Stimulated activated CD4-positive, alpha-beta T cell treated with anti-CD3 and anti-CD28 coated beads, Interleukin-12 subunit alpha, Interleukin-12 subunit beta, amount 100 ng/mL, for 4 hours (primary cell): Measurements from ENCODE around the gene PTCD3.
A peak's percentile ranks its signal among the peaks of the same experiment; 100 is the strongest.

Experiments
- DNase-seq: peaks from one replicate; pipeline ENCODE4 v3.0.0-alpha.2; 2020

The PTCD3 gene

GRCh38 chr2:86105969-86106945, at the start of gene PTCD3:
PTCD3 (plus strand) TSS chr2:86106235; CDS start chr2:86106248, 13 bp downstream.
- DNase-seq: peak; percentile 92

DNA sequence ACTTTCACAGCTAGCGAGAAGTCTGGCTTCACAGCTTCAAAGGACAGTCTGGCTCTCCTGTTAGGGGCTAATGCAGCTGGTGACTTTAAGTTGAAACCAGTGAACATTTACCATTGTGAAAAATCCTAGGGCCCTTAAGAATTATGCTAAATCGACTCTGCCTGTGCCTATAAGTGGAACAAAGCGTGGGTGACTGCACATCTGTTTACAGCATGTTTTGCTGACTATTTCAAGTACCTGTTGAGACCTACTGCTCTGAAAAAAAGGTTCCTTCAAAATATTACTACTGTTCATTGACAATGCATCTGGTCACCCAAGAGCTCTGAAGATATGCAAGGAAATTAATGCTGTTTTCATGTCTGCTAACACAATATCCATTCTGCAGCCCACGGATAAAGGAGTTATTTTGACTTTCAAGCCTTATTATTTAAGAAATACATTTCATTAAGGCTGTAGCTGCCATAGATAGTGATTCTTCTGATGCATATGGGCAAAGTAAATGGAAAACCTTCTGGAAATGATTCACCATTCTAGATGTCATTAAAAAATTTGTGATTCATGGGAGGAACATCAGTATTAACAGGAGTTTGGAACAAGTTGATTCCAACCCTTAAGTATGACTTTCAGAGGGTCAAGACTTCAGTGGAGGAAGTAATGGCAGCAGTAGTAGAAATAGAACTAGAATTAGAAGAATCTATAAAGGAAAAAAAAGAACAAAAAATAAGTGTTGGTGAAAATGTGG, 49.3 kb upstream of the PTCD3 start:
- no peak for DNase-seq

GRCh38 chr2:86062043-86062442, 44.0 kb upstream of the PTCD3 start:
- no peak for DNase-seq

DNA sequence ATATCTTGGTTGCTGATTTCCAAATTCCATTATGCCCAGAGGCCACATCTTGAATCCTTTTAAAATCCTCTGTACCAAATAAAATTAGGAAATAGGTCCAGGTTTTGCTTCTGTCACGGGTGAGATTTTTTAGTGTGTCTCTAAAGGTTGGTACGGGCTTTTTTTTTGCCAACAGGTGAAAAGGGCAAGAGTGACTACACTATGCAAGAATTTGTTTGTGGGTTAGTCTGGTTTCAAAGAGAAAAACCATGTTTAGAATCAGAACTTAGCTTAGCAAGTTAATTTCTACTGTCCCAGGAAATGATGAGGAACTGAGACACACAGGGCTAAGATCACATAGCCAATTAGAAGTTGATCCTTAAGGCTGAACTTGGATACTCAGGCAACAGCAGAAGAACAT, 42.0 kb upstream of the PTCD3 start:
- DNase-seq: no peak

GRCh38 chr2:86065512-86065911, 40.5 kb upstream of the PTCD3 start:
- no peak for DNase-seq

DNA sequence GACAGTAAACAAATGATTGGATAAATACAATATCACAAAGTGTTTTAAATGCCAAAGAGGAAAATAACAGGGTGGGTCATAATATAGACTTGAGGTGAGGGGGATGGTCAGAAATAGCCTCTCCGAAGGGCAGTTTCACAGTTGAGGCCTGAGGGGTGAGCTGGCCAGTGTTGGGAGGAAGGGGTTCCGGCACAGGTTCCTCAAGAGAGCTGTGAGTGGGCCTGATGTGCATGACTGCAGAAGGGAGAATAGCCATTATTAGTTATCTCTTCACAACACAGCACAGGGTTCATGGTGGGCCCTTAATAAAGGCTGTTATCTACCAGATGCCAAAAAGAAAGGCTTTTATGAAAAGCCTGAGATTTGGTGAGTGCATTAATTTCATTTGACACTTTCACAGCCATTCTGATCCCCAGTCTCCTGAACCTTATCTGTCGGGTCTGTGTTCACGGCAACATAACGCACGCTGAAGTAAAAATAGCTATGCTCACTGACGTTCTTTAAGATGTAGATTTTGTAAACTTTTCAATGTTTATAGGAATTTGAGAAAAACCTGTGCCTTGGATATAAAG, 39.9 kb upstream of the PTCD3 start:
- no peak for DNase-seq

DNA sequence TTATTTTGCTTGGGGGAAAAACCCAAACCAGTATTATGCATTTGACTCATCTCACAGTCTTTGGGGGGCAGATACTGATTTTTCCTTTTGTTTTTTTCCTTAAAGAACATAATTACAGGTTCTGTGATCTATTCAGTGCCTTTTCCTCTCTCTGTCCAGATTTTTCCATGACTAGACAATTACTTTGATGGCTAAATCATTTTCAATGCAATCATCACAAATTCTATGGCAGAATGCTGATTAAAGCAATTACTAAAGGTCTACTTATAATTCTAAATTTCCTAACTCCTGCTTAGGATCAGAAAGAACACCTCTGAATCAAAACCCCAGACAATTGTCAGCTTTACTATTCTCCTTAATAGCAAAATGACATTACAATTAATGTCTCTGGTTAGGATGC, 39.1 kb upstream of the PTCD3 start:
- DNase-seq: no peak

- no peak for DNase-seq
These were observed 37.9 kb upstream of the PTCD3 start for GRCh38 chr2:86068136-86068588.

- no peak for DNase-seq
These were observed 37.4 kb upstream of the PTCD3 start for GRCh38 chr2:86068648-86069047.

DNA sequence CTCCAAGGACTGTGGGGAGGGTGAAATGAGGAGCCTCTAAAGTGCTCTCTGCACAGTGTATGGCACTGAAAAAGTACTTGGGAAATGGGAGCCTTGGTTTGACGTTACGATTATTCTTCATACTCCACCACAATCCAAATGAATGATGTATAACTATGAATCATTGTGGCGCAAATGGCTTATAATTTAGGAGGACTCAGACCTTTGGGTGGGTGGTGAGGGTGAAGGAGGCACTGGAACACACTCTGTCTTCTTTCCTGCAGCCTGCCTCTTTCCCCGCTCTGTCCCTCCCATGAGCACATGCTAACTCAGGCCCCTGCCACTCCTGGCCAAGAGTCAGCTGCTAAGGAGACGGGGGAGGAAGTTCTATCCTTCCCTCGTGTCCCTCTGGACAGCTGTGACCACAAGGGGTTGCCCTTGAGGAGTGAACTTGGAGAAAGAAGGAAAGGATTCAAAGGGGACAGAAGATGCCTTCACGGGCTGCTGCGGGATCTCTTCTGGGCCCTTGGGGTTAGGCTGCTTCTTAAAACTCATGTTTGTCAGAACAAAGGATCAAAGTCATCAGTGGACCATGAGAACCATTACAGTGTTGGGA, 36.8 kb upstream of the PTCD3 start:
- DNase-seq: no peak

DNA sequence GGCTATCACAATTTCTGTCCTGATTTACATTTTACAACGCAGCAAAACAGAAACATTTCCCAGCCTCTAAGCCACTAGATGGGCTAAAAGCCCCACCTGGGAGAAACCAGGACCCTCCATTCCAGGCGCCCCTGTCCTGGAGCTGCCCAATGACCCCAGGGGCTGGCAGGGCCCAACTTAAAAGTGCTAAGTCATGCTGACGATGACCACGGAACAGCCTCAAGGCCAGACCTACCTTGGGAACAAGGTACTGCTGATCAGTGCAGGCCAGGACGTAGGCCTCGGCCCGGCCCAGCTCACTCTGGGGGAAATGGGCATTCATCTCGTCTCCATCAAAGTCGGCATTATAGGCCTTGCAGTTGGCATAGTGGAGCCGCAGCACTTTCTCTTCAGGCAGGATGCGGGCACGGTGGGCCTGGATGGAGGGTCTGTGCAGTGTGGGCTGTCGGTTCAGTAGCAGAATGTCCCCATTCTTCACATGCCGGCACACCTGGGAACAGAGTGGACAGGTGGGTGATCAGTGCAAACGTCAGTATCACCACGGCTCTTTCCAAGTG, 36.2 kb upstream of the PTCD3 start:
- DNase-seq: no peak

DNA sequence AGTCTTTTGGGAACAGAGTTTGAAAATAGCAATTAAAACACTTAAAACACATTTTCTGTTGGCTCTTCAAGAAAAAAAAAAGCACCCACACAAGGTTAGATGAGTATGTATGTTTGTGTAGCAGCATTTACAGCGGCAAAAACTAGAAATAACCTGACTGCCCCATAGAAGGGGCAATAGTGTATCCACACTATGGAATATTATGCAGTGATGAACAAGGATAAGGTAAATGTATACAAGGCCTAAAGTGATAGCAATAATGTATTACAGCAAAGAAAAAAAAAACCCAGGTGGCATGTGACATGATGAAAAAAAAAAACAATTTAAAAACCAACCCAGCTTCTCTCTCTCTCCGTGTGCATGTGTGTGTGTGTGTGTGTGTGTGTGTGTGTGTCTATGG, 35.2 kb upstream of the PTCD3 start:
- DNase-seq: no peak

- DNase-seq: no peak
These were observed 33.7 kb upstream of the PTCD3 start for GRCh38 chr2:86072271-86072858.

- no peak for DNase-seq
These were observed 32.8 kb upstream of the PTCD3 start for GRCh38 chr2:86073225-86073624.

GRCh38 chr2:86074256-86074655, 31.8 kb upstream of the PTCD3 start:
- no peak for DNase-seq

GRCh38 chr2:86074811-86075210, 31.2 kb upstream of the PTCD3 start:
- DNase-seq: no peak

GRCh38 chr2:86075886-86076285, 30.1 kb upstream of the PTCD3 start:
- DNase-seq: no peak

DNA sequence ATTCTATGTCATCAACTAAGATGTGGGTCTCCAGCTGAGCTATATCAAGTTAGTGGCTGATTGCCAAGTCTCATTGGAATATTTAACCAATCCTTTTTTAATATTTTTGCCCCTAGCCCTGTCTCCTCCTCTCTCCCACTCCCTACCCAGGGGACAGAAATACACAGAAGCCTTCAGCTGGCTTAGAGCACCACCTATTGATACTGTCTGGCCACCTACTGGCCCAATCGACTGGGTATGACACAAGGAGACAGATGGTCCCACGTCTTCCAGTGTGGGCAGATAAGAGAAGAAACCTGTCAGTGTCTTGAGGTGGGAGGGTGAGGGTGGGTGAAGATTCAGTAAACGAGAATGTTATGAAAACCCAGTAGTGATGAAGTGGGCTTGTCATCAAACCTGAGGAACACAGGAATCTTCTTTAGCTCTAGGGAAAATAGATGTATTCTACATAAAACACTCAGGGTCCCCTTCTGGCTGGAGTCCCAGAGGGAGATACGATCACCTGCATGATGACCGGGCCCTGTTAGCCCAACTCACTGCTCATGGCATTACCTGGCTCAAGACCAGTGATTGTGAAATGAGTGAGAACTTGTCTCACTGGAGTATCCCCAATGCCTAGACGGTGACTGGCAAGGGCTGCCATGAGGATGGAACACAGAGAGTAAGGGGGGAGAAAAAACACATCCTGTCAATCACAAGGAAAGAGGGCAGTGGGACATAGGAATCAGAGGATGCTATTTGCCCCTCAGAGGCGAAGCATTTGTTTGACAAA, 27.1 kb upstream of the PTCD3 start:
- no peak for DNase-seq

DNA sequence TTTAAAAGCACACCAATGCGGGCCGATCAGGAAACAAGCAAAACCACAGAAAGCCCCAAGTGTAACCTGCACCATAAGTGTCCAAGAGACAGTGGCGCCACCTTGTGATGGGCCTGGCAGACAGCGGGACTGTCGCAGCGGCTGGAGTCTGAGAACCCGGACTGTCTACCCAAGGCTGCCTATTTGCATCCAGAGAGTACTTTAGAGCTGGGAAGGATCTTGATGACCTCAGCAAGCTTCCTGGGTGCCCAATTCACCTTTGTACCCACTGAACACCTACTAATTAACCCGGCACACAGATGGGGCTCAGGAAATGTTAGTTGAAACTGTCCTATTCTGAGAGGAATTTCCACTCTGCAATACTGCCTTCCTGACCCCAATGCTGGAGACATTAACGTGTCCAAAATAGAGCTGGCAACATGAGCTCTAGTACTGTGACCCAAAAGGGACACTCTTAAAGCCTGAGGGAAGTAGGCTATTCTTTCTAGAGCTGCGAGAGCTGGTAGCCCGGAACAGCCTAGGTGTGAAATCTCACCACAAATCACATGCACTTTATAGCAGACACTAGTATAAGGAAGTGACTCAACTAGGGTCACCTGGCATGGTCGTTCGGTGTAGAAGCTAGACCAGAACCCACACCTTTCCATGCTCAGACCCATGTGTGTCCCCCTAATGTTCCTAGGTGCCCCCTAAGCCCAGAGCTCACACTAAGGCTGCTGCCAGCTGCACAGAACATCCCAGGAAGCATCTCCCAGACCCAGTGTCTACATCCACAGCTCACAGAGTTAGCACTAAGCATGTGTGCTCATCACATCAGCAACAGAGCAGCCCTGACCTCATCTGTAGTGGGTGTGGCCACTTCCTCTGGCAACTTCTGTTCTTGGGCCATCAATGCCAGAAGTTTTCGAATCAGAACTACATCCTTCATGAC, 25.8 kb upstream of the PTCD3 start:
- DNase-seq: peak; percentile 67

GRCh38 chr2:86081724-86082123, 24.3 kb upstream of the PTCD3 start:
- no peak for DNase-seq
